Right atrium auricular region (tissue), 2 donors: ENCODE data around the gene ERC2. TPM values are rescaled to one million over a fixed set of nuclear protein-coding genes. Genes with fewer than 3 reads are reported as not detected.

Experiments used
- DNase-seq: peaks from one replicate; pipeline ENCODE4 v3.0.0-alpha.2; 2019; ENCODE audit warnings: low spot score
- H3K27ac ChIP-seq, 2 donors: fragments of 200-600 bp; sonication (generic); 1 replicate in 1 of 2; 2 replicates in 1 of 2; pipeline ENCODE4 v1.5.1; 2016 to 2019
- H3K27me3 ChIP-seq, 2 donors: fragments of 200-600 bp; sonication (generic); one replicate each; pipeline versions ENCODE4 v1.5.1 to v1.6.0; 2017 to 2019
- H3K36me3 ChIP-seq: fragments of 200-600 bp; sonication (generic); one replicate; pipeline ENCODE4 v1.5.1; 2016
- H3K4me1 ChIP-seq, 2 donors: fragments of 200-600 bp; sonication (generic); one replicate each; pipeline versions ENCODE4 v1.5.1 to v1.6.0; 2017 to 2019
- H3K4me3 ChIP-seq, 2 donors: fragments of 200-600 bp; sonication (generic); 1 replicate in 1 of 2; 2 replicates in 1 of 2; pipeline ENCODE4 v1.5.1; 2017 to 2019; ENCODE audit warnings: mild to moderate bottlenecking in 1 of 2, moderate library complexity in 1 of 2
- H3K9me3 ChIP-seq, 2 donors: fragments of 200-600 bp; sonication (generic); one replicate each; pipeline ENCODE4 v1.5.1; 2019
- total RNA-seq, 2 donors: library from RNA; depleted of rRNA; stranded (reverse); fragments of >200 nt; gene quantifications; one replicate each; pipeline ENCODE4 v1.1.0, GENCODE V29; 2016
- TF ChIP-seq, protein P1 (sequence below), 2 donors: fragments of 200-600 bp; sonication (generic); IDR thresholded peaks; one replicate each; pipeline ENCODE4 v1.5.1; 2019; ENCODE audit warnings: antibody characterized with exemption in 2 of 2

ERC2 gene
- total RNA-seq, 2 donors from 2014 or later = 2.9 to 4.0 TPM

DNA sequence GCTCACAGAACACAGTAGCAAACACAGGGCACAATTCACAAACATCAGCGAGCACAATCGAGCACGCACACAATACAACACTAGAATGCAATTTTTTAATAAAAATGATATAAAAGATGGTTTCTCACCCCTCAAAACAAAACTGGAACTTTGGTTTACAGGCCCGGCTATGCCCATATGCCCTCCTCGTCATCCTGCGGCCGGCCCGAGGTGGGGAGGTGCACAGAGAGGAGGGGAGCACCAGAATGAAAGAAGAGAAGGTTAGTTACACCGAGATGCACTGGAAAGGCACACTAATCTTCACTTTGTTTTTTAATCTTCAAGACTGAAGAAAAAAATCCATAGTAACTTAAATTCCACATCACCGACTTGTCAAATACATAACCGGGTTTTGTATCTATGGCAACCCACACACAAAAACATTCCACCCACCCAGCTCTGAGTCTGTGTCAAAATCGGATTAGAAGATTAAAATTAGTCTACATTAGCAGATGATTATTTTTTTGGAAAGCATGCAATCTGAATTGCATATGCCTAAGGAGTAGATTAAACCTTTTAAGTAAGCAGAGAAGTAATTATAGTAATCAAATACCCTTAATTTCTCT is 784.5 kb downstream of the ERC2 start:
- H3K9me3 ChIP-seq = no peaks in the 10 kb centered on the region
- no peak overlapping the region for H3K27ac ChIP-seq
- H3K27me3 ChIP-seq = no peaks in the 10 kb centered on the region
- DNase-seq = no peak
- no peaks in the 10 kb centered on the region for H3K36me3 ChIP-seq
- no peak overlapping the region for H3K4me3 ChIP-seq
- TF ChIP-seq, protein P1, sequence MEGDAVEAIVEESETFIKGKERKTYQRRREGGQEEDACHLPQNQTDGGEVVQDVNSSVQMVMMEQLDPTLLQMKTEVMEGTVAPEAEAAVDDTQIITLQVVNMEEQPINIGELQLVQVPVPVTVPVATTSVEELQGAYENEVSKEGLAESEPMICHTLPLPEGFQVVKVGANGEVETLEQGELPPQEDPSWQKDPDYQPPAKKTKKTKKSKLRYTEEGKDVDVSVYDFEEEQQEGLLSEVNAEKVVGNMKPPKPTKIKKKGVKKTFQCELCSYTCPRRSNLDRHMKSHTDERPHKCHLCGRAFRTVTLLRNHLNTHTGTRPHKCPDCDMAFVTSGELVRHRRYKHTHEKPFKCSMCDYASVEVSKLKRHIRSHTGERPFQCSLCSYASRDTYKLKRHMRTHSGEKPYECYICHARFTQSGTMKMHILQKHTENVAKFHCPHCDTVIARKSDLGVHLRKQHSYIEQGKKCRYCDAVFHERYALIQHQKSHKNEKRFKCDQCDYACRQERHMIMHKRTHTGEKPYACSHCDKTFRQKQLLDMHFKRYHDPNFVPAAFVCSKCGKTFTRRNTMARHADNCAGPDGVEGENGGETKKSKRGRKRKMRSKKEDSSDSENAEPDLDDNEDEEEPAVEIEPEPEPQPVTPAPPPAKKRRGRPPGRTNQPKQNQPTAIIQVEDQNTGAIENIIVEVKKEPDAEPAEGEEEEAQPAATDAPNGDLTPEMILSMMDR (IDR thresholded peaks at IDR 0.05) = no peak
- no peaks in the 10 kb centered on the region for H3K4me1 ChIP-seq

- Histone ChIP-seq H3K27me3 (no peaks in the 10 kb centered on the region), H3K36me3 (no peaks in the 10 kb centered on the region), H3K4me3 (no peak overlapping the region), H3K9me3 (no peaks in the 10 kb centered on the region), H3K4me1 (no peaks in the 10 kb centered on the region), H3K27ac (no peak overlapping the region)
- DNase-seq = no peak
- TF ChIP-seq, protein P1 (IDR thresholded peaks at IDR 0.05) = no peak
Measured at GRCh38 chr3:55682461-55682860, 785.8 kb downstream of the ERC2 start.

- no peaks in the 10 kb centered on the region for H3K36me3 ChIP-seq
- H3K27ac ChIP-seq = no peak overlapping the region
- H3K4me1 ChIP-seq = no peaks in the 10 kb centered on the region
- TF ChIP-seq, protein P1 (IDR thresholded peaks at IDR 0.05) = no peak
- H3K9me3 ChIP-seq = no peaks in the 10 kb centered on the region
- no peaks in the 10 kb centered on the region for H3K27me3 ChIP-seq
- no peak for DNase-seq
- no peak overlapping the region for H3K4me3 ChIP-seq
Measured at GRCh38 chr3:55678546-55679216, 789.6 kb downstream of the ERC2 start.

- H3K27ac ChIP-seq = no peak overlapping the region
- H3K9me3 ChIP-seq = no peaks in the 10 kb centered on the region
- TF ChIP-seq, protein P1 (IDR thresholded peaks at IDR 0.05) = no peak
- H3K4me1 ChIP-seq = no peaks in the 10 kb centered on the region
- no peaks in the 10 kb centered on the region for H3K36me3 ChIP-seq
- DNase-seq = no peak
- no peak overlapping the region for H3K4me3 ChIP-seq
- H3K27me3 ChIP-seq = no peaks in the 10 kb centered on the region
Measured at GRCh38 chr3:55676643-55677042, 791.6 kb downstream of the ERC2 start.

- TF ChIP-seq, protein P1 (IDR thresholded peaks at IDR 0.05) = no peak
Measured at GRCh38 chr3:55675478-55675877, 792.8 kb downstream of the ERC2 start.

More at GRCh38 chr3:55675478-55675877, 792.8 kb downstream of the ERC2 start:
- Histone ChIP-seq H3K27ac (no peak overlapping the region), H3K4me3 (no peak overlapping the region), H3K27me3 (no peaks in the 10 kb centered on the region), H3K4me1 (no peaks in the 10 kb centered on the region), H3K36me3 (no peaks in the 10 kb centered on the region), H3K9me3 (no peaks in the 10 kb centered on the region)
- DNase-seq = no peak
